ENCODE results near the gene C10orf90. TPM values are rescaled to one million over a fixed set of nuclear protein-coding genes. Genes with fewer than 3 reads are reported as not detected.

Gene C10orf90
- total and polyA plus RNA-seq, 2 experiments from 2014 or later, result not detected

DNA sequence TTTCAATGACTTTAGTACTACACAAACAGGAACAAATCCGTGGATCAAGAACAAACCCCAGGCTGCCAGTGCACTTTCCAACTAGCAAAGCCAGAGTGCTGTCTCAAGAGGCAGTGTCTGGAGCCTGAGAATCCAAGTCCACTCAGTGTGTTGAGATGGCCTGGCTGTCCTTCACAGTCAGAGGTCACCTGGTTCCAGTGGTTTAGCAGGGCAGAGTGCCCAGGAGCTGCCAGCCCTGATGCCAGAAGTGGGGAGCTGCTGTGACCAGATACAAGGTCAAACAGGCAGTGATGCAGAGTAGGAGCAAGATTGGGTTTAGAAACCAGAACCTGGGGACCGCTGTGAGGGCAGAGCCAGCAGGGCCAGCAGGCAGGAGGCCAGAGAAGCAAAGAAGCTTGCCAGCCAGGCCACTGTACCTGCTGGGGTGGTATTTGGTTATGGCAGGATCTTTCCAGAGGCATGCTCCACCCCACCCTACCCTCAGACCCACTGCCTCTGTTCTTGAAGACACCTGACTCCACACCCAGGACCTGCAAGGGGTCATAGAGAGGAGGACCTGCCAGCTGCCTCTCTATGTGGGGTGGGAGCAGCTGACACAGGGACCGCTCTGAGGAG lies 35.6 kb upstream of the C10orf90 start:
- no peak overlapping the region for H3K27ac ChIP-seq
- no peak for DNase-seq (ENCODE audit: low read depth in 1 of 2, low spot score in 1 of 2)
- H3K36me3 ChIP-seq, result no peaks in the 10 kb centered on the region
- TF ChIP-seq, protein P1, sequence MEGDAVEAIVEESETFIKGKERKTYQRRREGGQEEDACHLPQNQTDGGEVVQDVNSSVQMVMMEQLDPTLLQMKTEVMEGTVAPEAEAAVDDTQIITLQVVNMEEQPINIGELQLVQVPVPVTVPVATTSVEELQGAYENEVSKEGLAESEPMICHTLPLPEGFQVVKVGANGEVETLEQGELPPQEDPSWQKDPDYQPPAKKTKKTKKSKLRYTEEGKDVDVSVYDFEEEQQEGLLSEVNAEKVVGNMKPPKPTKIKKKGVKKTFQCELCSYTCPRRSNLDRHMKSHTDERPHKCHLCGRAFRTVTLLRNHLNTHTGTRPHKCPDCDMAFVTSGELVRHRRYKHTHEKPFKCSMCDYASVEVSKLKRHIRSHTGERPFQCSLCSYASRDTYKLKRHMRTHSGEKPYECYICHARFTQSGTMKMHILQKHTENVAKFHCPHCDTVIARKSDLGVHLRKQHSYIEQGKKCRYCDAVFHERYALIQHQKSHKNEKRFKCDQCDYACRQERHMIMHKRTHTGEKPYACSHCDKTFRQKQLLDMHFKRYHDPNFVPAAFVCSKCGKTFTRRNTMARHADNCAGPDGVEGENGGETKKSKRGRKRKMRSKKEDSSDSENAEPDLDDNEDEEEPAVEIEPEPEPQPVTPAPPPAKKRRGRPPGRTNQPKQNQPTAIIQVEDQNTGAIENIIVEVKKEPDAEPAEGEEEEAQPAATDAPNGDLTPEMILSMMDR (IDR thresholded peaks at IDR 0.05; ENCODE audit: low read depth, low read length), result no peak
- H3K4me1 ChIP-seq (ENCODE audit: low read depth), result no peaks in the 10 kb centered on the region
- H3K4me3 ChIP-seq, result no peak overlapping the region
- no peaks in the 10 kb centered on the region for H3K27me3 ChIP-seq
- no peaks in the 10 kb centered on the region for H3K9me3 ChIP-seq (ENCODE audit: low read depth)

DNA sequence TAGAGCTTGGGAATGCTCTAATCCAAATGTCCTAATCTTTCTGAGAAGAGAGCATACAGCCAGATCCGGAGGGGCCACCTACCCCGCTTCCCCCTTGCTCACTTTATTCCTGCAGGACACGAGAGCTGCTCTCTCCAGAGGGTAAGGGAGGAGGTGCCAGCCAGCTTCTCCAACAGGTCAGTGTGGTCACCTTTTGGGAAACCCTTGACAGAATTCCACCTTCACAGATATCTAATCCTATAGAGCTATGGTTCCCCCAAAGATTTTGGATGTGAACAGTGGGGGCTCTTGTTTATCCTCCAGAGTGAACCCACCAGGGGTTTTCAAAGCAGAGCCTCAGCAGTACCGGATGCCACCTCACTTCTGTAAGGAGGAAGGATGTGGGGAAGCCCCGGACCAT lies 34.6 kb upstream of the C10orf90 start:
- H3K27me3 ChIP-seq, result no peaks in the 10 kb centered on the region
- no peak for DNase-seq (ENCODE audit: low read depth in 1 of 2, low spot score in 1 of 2)
- no peaks in the 10 kb centered on the region for H3K36me3 ChIP-seq
- H3K4me3 ChIP-seq, result no peak overlapping the region
- TF ChIP-seq, protein P1 (IDR thresholded peaks at IDR 0.05; ENCODE audit: low read depth, low read length), result no peak
- H3K4me1 ChIP-seq (ENCODE audit: low read depth), result no peaks in the 10 kb centered on the region
- no peak overlapping the region for H3K27ac ChIP-seq
- H3K9me3 ChIP-seq (ENCODE audit: low read depth), result no peaks in the 10 kb centered on the region

DNA sequence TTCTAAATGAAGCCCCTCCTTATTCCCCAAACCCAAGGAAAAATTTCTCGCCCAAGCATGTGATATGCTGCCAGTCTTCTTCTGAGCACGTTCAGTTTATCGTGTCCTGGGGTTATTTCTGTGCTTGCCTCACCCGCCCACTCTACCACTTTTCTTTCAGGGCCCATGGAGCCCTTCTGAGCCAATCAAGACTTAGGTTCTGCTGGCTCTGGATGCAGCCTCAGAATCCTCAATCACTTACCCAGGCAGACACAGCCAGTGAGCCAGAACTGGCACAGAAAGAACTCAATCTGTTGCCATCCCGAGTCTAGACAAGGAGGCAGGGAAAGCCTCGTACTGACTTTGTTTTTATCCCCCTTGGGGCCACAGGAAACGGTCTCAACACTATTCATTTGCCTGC lies 34.2 kb upstream of the C10orf90 start:
- no peaks in the 10 kb centered on the region for H3K36me3 ChIP-seq
- no peak overlapping the region for H3K27ac ChIP-seq
- no peaks in the 10 kb centered on the region for H3K27me3 ChIP-seq
- no peak overlapping the region for H3K4me3 ChIP-seq
- no peaks in the 10 kb centered on the region for H3K9me3 ChIP-seq (ENCODE audit: low read depth)
- DNase-seq (ENCODE audit: low read depth in 1 of 2, low spot score in 1 of 2), result no peak
- no peaks in the 10 kb centered on the region for H3K4me1 ChIP-seq (ENCODE audit: low read depth)
- TF ChIP-seq, protein P1 (IDR thresholded peaks at IDR 0.05; ENCODE audit: low read depth, low read length), result no peak

DNA sequence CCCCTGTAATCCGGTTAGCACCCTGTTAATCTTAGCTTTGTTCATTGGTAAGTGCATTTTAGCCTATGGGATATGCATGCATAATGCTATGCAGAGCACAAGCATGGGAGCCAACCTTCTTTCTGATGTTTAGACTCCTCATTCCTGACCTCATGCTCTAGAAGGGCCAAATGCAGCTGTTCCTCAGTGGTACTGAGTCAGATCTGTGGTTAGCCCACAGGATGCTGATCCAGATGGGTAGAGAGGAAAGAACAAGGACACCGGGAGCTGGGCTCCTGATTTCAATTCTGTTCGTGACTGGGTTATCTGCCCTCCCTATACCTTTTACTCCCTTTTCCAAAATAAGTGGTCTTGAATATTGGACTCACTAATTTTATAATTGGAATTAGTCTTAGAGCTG lies 31.7 kb upstream of the C10orf90 start:
- Histone ChIP-seq H3K4me1 (ENCODE audit: low read depth) (no peaks in the 10 kb centered on the region), H3K27ac (no peak overlapping the region), H3K9me3 (ENCODE audit: low read depth) (no peaks in the 10 kb centered on the region), H3K36me3 (no peaks in the 10 kb centered on the region), H3K27me3 (no peaks in the 10 kb centered on the region), H3K4me3 (no peak overlapping the region)
- TF ChIP-seq, protein P1 (IDR thresholded peaks at IDR 0.05; ENCODE audit: low read depth, low read length), result no peak
- peak in 1 of 2 donors; percentile 41 for DNase-seq (ENCODE audit: low read depth in 1 of 2, low spot score in 1 of 2)

DNA sequence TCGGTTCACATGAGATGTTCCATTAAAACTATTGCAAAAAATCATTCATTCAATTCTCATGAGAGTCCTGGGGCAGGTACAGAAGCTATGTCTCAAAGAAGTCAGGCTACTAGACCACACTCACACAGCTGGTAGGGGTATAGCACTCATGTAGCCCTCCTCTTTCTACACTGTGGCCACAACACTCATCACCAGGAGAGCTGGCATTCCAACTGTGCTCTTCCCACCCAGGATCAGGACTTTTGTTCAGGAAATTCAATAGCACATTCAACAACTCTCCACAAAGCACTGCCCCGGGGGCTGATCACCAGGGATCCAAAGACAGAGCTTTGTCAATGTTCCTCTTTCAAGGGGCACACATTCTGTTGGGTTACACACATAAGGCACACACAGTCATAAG lies 31.0 kb upstream of the C10orf90 start:
- DNase-seq (ENCODE audit: low read depth in 1 of 2, low spot score in 1 of 2), result no peak
- no peak overlapping the region for H3K27ac ChIP-seq

More for the DNA sequence above, 31.0 kb upstream of the C10orf90 start:
- Histone ChIP-seq H3K4me3 (no peak overlapping the region), H3K36me3 (no peaks in the 10 kb centered on the region), H3K4me1 (ENCODE audit: low read depth) (no peaks in the 10 kb centered on the region), H3K9me3 (ENCODE audit: low read depth) (no peaks in the 10 kb centered on the region), H3K27me3 (no peaks in the 10 kb centered on the region)
- TF ChIP-seq, protein P1 (IDR thresholded peaks at IDR 0.05; ENCODE audit: low read depth, low read length), result no peak

Measured in cardiac muscle cell (in vitro differentiated cells and primary cell).